Hepatocyte (in vitro differentiated cells): ENCODE measurements around the gene PHF1.
"Not testable (repeated sequence)": the region's sequence is repeated elsewhere in the genome, so short reads cannot be mapped to it uniquely, and the experiment has no call there.

Source experiments
- EZH2 ChIP-seq: fragments of 200-600 bp; sonication (generic); IDR thresholded peaks from 2 replicates; pipeline ENCODE4 v1.6.1; 2016; ENCODE audit warnings: antibody characterized with exemption, mild to moderate bottlenecking, borderline replicate concordance
- EZH2phosphoT487 ChIP-seq: fragments of 200-600 bp; sonication (generic); IDR thresholded peaks from one replicate; pipeline ENCODE4 v1.6.1; 2018; ENCODE audit warnings: antibody characterized with exemption, mild to moderate bottlenecking, low read depth, moderate library complexity; ENCODE audit not compliant: unreplicated experiment, severe bottlenecking
- TF ChIP-seq, protein P1 (sequence below): fragments of 200-600 bp; sonication (generic); IDR thresholded peaks from 2 replicates; pipeline ENCODE4 v1.5.1; 2016; ENCODE audit warnings: antibody characterized with exemption, mild to moderate bottlenecking; ENCODE audit not compliant: poor library complexity

DNA sequence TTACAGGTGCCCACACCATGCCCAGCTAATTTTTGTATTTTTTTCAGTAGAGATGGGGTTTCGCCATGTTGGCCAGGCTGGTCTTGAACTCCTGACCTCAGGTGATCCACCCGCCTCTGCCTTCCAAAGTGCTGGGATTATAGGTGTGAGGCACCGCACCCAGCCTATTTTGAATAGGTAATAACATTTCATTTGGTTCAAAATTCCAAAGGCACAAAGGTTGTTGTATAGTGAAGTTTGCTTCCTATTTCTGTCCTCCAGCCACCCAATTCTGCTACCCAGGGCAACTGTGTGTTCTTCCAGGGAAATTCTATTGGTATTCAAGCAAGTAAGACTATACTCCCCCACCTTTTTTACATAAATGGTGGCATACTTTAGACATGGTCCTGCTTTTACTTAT lies 12.2 kb upstream of the PHF1 start:
- TF ChIP-seq, protein P1, sequence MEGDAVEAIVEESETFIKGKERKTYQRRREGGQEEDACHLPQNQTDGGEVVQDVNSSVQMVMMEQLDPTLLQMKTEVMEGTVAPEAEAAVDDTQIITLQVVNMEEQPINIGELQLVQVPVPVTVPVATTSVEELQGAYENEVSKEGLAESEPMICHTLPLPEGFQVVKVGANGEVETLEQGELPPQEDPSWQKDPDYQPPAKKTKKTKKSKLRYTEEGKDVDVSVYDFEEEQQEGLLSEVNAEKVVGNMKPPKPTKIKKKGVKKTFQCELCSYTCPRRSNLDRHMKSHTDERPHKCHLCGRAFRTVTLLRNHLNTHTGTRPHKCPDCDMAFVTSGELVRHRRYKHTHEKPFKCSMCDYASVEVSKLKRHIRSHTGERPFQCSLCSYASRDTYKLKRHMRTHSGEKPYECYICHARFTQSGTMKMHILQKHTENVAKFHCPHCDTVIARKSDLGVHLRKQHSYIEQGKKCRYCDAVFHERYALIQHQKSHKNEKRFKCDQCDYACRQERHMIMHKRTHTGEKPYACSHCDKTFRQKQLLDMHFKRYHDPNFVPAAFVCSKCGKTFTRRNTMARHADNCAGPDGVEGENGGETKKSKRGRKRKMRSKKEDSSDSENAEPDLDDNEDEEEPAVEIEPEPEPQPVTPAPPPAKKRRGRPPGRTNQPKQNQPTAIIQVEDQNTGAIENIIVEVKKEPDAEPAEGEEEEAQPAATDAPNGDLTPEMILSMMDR: not testable (repeated sequence)
- TF ChIP-seq EZH2, EZH2phosphoT487: not testable (repeated sequence)
